ENCODE results near the gene CALHM6.

DNA sequence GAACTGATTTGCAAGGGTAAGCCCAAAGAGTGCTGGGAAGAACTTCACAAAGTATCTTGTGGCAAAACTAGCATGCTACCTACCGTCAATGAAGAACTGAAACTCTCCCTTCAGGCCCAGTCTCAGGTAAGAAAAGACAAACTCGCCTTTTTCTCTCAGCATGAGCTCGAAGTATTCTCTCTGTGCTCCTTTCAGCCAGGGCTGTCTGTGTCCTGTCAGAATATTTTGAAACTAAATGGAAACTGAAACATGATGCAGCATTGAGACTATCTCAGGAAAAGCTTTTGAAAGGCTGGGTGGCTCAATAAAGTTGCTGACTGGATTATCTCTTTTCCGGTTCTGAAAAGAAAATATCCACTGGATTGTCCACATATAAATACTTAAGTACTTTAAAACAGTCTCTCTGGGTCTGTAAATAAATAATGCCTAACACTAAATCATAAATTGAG, 51.0 kb downstream of the CALHM6 start:
- TF ChIP-seq, protein P1, sequence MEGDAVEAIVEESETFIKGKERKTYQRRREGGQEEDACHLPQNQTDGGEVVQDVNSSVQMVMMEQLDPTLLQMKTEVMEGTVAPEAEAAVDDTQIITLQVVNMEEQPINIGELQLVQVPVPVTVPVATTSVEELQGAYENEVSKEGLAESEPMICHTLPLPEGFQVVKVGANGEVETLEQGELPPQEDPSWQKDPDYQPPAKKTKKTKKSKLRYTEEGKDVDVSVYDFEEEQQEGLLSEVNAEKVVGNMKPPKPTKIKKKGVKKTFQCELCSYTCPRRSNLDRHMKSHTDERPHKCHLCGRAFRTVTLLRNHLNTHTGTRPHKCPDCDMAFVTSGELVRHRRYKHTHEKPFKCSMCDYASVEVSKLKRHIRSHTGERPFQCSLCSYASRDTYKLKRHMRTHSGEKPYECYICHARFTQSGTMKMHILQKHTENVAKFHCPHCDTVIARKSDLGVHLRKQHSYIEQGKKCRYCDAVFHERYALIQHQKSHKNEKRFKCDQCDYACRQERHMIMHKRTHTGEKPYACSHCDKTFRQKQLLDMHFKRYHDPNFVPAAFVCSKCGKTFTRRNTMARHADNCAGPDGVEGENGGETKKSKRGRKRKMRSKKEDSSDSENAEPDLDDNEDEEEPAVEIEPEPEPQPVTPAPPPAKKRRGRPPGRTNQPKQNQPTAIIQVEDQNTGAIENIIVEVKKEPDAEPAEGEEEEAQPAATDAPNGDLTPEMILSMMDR (IDR thresholded peaks at IDR 0.05): no peak
- no peak for TF ChIP-seq POLR2A (IDR thresholded peaks at IDR 0.05)

Data from heart left ventricle (tissue), 13 donors.